Measurements from ENCODE around the gene PNMA8B. TPM values are rescaled to one million over a fixed set of nuclear protein-coding genes. Genes with fewer than 3 reads are reported as not detected.
"Not testable (repeated sequence)": the region's sequence is repeated elsewhere in the genome, so short reads cannot be mapped to it uniquely, and the experiment has no call there.

PNMA8B gene
- total RNA-seq, 3 donors from 2014 or later: 0.05 to 0.11 (median 0.08) TPM

GRCh38 chr19:46496886-46497285 is 1.2 kb upstream of the PNMA8B start:
- not testable (repeated sequence) for H3K4me3 Mint-ChIP-seq; H3K36me3 Mint-ChIP-seq (ENCODE audit: insufficient read depth); DNase-seq; ATAC-seq; H3K9me3 Mint-ChIP-seq
- Mint-ChIP-seq H3K27me3 (ENCODE audit: low read depth) (peaks cover 43% of the 10 kb centered on the region), H3K4me1 (ENCODE audit: low read depth) (peaks cover 13% of the 10 kb centered on the region)

GRCh38 chr19:46496304-46496703 is 637 bp upstream of the PNMA8B start:
- ATAC-seq: no peak
- Mint-ChIP-seq H3K36me3 (ENCODE audit: insufficient read depth) (no peaks in the 10 kb centered on the region), H3K9me3 (no peaks in the 10 kb centered on the region), H3K4me3 (no peak overlapping the region), H3K4me1 (ENCODE audit: low read depth) (peaks cover 13% of the 10 kb centered on the region), H3K27me3 (ENCODE audit: low read depth) (peaks cover 49% of the 10 kb centered on the region)
- DNase-seq: no peak

- Mint-ChIP-seq H3K4me1 (ENCODE audit: low read depth) (peaks cover 18% of the 10 kb centered on the region), H3K36me3 (ENCODE audit: insufficient read depth) (no peaks in the 10 kb centered on the region), H3K4me3 (no peak overlapping the region), H3K27me3 (ENCODE audit: low read depth) (peaks cover 51% of the 10 kb centered on the region), H3K9me3 (no peaks in the 10 kb centered on the region)
- no peak for DNase-seq
- no peak for ATAC-seq
Measured at GRCh38 chr19:46494941-46495785, 504 bp downstream of the PNMA8B start.

- DNase-seq (no peak), ATAC-seq (no peak)
- Mint-ChIP-seq H3K4me3 (peak overlapping the region; percentile 71), H3K27me3 (ENCODE audit: low read depth) (peaks cover 54% of the 10 kb centered on the region), H3K4me1 (ENCODE audit: low read depth) (peaks cover 21% of the 10 kb centered on the region), H3K36me3 (ENCODE audit: insufficient read depth) (no peaks in the 10 kb centered on the region), H3K9me3 (no peaks in the 10 kb centered on the region)
Measured at GRCh38 chr19:46494146-46494940, 1.3 kb downstream of the PNMA8B start.

- Mint-ChIP-seq H3K36me3 (ENCODE audit: insufficient read depth) (no peaks in the 10 kb centered on the region), H3K4me3 (peak overlapping the region; percentile 71), H3K9me3 (no peaks in the 10 kb centered on the region), H3K27me3 (ENCODE audit: low read depth) (peaks cover 60% of the 10 kb centered on the region), H3K4me1 (ENCODE audit: low read depth) (peaks cover 23% of the 10 kb centered on the region)
- ATAC-seq (peak; percentile 46 to 49), DNase-seq (peak; percentile 22)
Measured at GRCh38 chr19:46493236-46494145, 2.2 kb downstream of the PNMA8B start.

GRCh38 chr19:46492841-46493235 is 2.8 kb downstream of the PNMA8B start:
- Mint-ChIP-seq H3K27me3 (ENCODE audit: low read depth) (peaks cover 64% of the 10 kb centered on the region), H3K4me1 (ENCODE audit: low read depth) (peaks cover 27% of the 10 kb centered on the region), H3K9me3 (no peaks in the 10 kb centered on the region), H3K36me3 (ENCODE audit: insufficient read depth) (no peaks in the 10 kb centered on the region), H3K4me3 (peak overlapping the region; percentile 70)
- no peak for DNase-seq
- peak; percentile 34 to 36 for ATAC-seq

- Mint-ChIP-seq H3K27me3 (ENCODE audit: low read depth) (peaks cover 71% of the 10 kb centered on the region), H3K4me3 (no peak overlapping the region), H3K9me3 (no peaks in the 10 kb centered on the region), H3K4me1 (ENCODE audit: low read depth) (peaks cover 28% of the 10 kb centered on the region), H3K36me3 (ENCODE audit: insufficient read depth) (no peaks in the 10 kb centered on the region)
- ATAC-seq (no peak), DNase-seq (no peak)
Measured at GRCh38 chr19:46491975-46492682, 3.5 kb downstream of the PNMA8B start.

GRCh38 chr19:46490774-46491173 is 4.9 kb downstream of the PNMA8B start:
- Mint-ChIP-seq H3K9me3 (no peaks in the 10 kb centered on the region), H3K27me3 (ENCODE audit: low read depth) (peaks cover 79% of the 10 kb centered on the region), H3K4me3 (no peak overlapping the region), H3K4me1 (ENCODE audit: low read depth) (peaks cover 30% of the 10 kb centered on the region), H3K36me3 (ENCODE audit: insufficient read depth) (no peaks in the 10 kb centered on the region)
- ATAC-seq (no peak), DNase-seq (no peak)

- Mint-ChIP-seq H3K36me3 (ENCODE audit: insufficient read depth) (no peaks in the 10 kb centered on the region), H3K4me3 (no peak overlapping the region), H3K27me3 (ENCODE audit: low read depth) (peaks cover 80% of the 10 kb centered on the region), H3K4me1 (ENCODE audit: low read depth) (peaks cover 27% of the 10 kb centered on the region), H3K9me3 (no peaks in the 10 kb centered on the region)
- ATAC-seq: no peak
- no peak for DNase-seq
Measured at GRCh38 chr19:46489445-46490272, 6.0 kb downstream of the PNMA8B start.

GRCh38 chr19:46488551-46488950 is 7.1 kb downstream of the PNMA8B start:
- Mint-ChIP-seq H3K4me3 (no peak overlapping the region), H3K9me3 (no peaks in the 10 kb centered on the region), H3K4me1 (ENCODE audit: low read depth) (peaks cover 19% of the 10 kb centered on the region), H3K27me3 (ENCODE audit: low read depth) (peaks cover 79% of the 10 kb centered on the region), H3K36me3 (ENCODE audit: insufficient read depth) (no peaks in the 10 kb centered on the region)
- DNase-seq (no peak), ATAC-seq (no peak)

- DNase-seq (peak; percentile 78), ATAC-seq (peak; percentile 76 to 77)
- H3K4me1 Mint-ChIP-seq (ENCODE audit: low read depth): peaks cover 19% of the 10 kb centered on the region
- H3K4me3 Mint-ChIP-seq: no peak overlapping the region
- peaks cover 78% of the 10 kb centered on the region for H3K27me3 Mint-ChIP-seq (ENCODE audit: low read depth)
- H3K36me3 Mint-ChIP-seq (ENCODE audit: insufficient read depth): no peaks in the 10 kb centered on the region
- H3K9me3 Mint-ChIP-seq: no peaks in the 10 kb centered on the region
Measured at GRCh38 chr19:46487802-46488445, 7.7 kb downstream of the PNMA8B start.

- Mint-ChIP-seq H3K9me3 (no peaks in the 10 kb centered on the region), H3K36me3 (ENCODE audit: insufficient read depth) (no peaks in the 10 kb centered on the region), H3K4me3 (no peak overlapping the region), H3K27me3 (ENCODE audit: low read depth) (peaks cover 79% of the 10 kb centered on the region), H3K4me1 (ENCODE audit: low read depth) (peaks cover 19% of the 10 kb centered on the region)
- DNase-seq (no peak), ATAC-seq (no peak)
Measured at GRCh38 chr19:46487178-46487801, 8.4 kb downstream of the PNMA8B start.

All from activated T-cell treated with anti-CD3 and anti-CD28 coated beads, Interleukin-2, amount 50 U/mL, for 4 hours (primary cell).